Measurements from ENCODE around the gene KCNAB1.

GRCh38 chr3:156421534-156421933, 301.2 kb downstream of the KCNAB1 start:
- TF ChIP-seq CTCF (IDR thresholded peaks at IDR 0.05) = no peak
- TF ChIP-seq POLR2A (IDR thresholded peaks at IDR 0.05) = no peak

Data from breast epithelium (tissue), 3 donors.